A549 (cell line): Measurements from ENCODE around the gene NADK.

Source experiments
- BHLHE40 ChIP-seq: IDR thresholded peaks from 2 replicates; pipeline ENCODE4 v1.6.1; 2012; ENCODE audit warnings: low read depth, low read length, inconsistent platforms
- CHD2 ChIP-seq: fragments of 150-350 bp; IDR thresholded peaks from 2 replicates; pipeline ENCODE4 v1.6.1; 2014; ENCODE audit warnings: low read length; ENCODE audit not compliant: partially characterized antibody
- CHD4 ChIP-seq: fragments of 200-600 bp; sonication (generic); IDR thresholded peaks from 2 replicates; pipeline ENCODE4 v1.6.1; 2016; ENCODE audit warnings: antibody characterized with exemption, mild to moderate bottlenecking, borderline replicate concordance
- EP300 ChIP-seq, 2 experiments: fragments of >200 bp; sonication (Bioruptor Twin); formaldehyde crosslinking; IDR thresholded peaks; 2 replicates in 1 of 2; 3 replicates in 1 of 2; pipeline ENCODE4 v1.6.1; 2016 to 2017
- HDAC2 ChIP-seq: fragments of 200-600 bp; sonication (generic); IDR thresholded peaks from 2 replicates; pipeline ENCODE4 v1.6.1; 2016
- HEYL ChIP-seq: fragments of 250-450 bp; sonication (Bioruptor Pico); IDR thresholded peaks from 2 replicates; pipeline ENCODE4 v1.8.0; 2021; ENCODE audit warnings: mild to moderate bottlenecking, moderate library complexity
- HOXA7 ChIP-seq: fragments of 250-450 bp; sonication (Bioruptor Pico); IDR thresholded peaks from 2 replicates; pipeline ENCODE4 v1.5.0; 2020; ENCODE audit warnings: mild to moderate bottlenecking, moderate library complexity
- KDM1A ChIP-seq: fragments of 200-600 bp; sonication (generic); IDR thresholded peaks from 2 replicates; pipeline ENCODE4 v1.6.1; 2016; ENCODE audit warnings: low read depth, mild to moderate bottlenecking
- MAX ChIP-seq: IDR thresholded peaks from 2 replicates; pipeline ENCODE4 v1.6.1; 2012
- POLR2A ChIP-seq: IDR thresholded peaks from 2 replicates; pipeline ENCODE4 v1.6.1; 2012; ENCODE audit warnings: mild to moderate bottlenecking, low read length
- REST ChIP-seq: fragments of 200-600 bp; sonication (generic); IDR thresholded peaks from 2 replicates; pipeline ENCODE4 v1.6.1; 2016; ENCODE audit warnings: antibody characterized with exemption, mild to moderate bottlenecking, moderate library complexity
- TF ChIP-seq, protein P1 (sequence below): fragments of >200 bp; sonication (Bioruptor Twin); formaldehyde crosslinking; IDR thresholded peaks from 3 replicates; pipeline ENCODE4 v1.5.1; 2016

GRCh38 chr1:1784933-1785332, 6.7 kb upstream of the NADK start:
- TF ChIP-seq KDM1A (no peak), REST (no peak), POLR2A (no peak), HDAC2 (no peak), HEYL (CRISPR knock-in tag) (no peak), MAX (no peak), CHD4 (no peak), EP300 (IDR thresholded peaks at IDR 0.05) (no peak), CHD2 (no peak), BHLHE40 (no peak), HOXA7 (CRISPR knock-in tag) (no peak)
- TF ChIP-seq, protein P1, sequence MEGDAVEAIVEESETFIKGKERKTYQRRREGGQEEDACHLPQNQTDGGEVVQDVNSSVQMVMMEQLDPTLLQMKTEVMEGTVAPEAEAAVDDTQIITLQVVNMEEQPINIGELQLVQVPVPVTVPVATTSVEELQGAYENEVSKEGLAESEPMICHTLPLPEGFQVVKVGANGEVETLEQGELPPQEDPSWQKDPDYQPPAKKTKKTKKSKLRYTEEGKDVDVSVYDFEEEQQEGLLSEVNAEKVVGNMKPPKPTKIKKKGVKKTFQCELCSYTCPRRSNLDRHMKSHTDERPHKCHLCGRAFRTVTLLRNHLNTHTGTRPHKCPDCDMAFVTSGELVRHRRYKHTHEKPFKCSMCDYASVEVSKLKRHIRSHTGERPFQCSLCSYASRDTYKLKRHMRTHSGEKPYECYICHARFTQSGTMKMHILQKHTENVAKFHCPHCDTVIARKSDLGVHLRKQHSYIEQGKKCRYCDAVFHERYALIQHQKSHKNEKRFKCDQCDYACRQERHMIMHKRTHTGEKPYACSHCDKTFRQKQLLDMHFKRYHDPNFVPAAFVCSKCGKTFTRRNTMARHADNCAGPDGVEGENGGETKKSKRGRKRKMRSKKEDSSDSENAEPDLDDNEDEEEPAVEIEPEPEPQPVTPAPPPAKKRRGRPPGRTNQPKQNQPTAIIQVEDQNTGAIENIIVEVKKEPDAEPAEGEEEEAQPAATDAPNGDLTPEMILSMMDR: no peak
